Heart right ventricle (tissue), 16 donors: ENCODE measurements around the gene LRRC15. TPM values are rescaled to one million over a fixed set of nuclear protein-coding genes. Genes with fewer than 3 reads are reported as not detected.

Experiments
- ATAC-seq, 8 donors: fragments of 200-7000 bp; cut with Tn5 transposase; one replicate each; pipeline ENCODE4 v1.9.1; 2020; ENCODE audit warnings: mild to moderate bottlenecking in 8 of 8, moderate library complexity in 8 of 8, moderate number of reproducible peaks in 1 of 8
- DNase-seq, 2 donors: peaks; one replicate each; pipeline ENCODE4 v3.0.0-alpha.2; 2020
- H3K27ac ChIP-seq, 10 donors: fragments of 200-600 bp; sonication (generic) in 2 of 10; one replicate each; pipeline versions ENCODE4 v1.5.0 to v1.8.0; 2020 to 2022; ENCODE audit warnings: mild to moderate bottlenecking in 3 of 10
- H3K27me3 ChIP-seq, 7 donors: fragments of 200-600 bp; one replicate each; pipeline ENCODE4 v1.8.0; 2021 to 2022; ENCODE audit warnings: mild to moderate bottlenecking in 2 of 7
- H3K36me3 ChIP-seq, 9 donors: fragments of 200-600 bp; sonication (generic) in 1 of 9; one replicate each; pipeline versions ENCODE4 v1.5.0 to v1.8.0; 2020 to 2022; ENCODE audit warnings: mild to moderate bottlenecking in 2 of 9
- H3K4me1 ChIP-seq, 9 donors: fragments of 200-600 bp; sonication (generic) in 1 of 9; one replicate each; pipeline versions ENCODE4 v1.5.0 to v1.8.0; 2020 to 2022; ENCODE audit warnings: mild to moderate bottlenecking in 4 of 9
- H3K4me3 ChIP-seq, 10 donors: fragments of 200-600 bp; sonication (generic) in 2 of 10; one replicate each; pipeline versions ENCODE4 v1.5.0 to v1.8.0; 2020 to 2022; ENCODE audit warnings: mild to moderate bottlenecking in 7 of 10, moderate library complexity in 2 of 10
- H3K9me3 ChIP-seq, 11 donors: fragments of 200-600 bp in 10 of 11; sonication (generic) in 2 of 11; one replicate each; pipeline versions ENCODE4 v1.5.0 to v1.8.0; 2013 to 2022; ENCODE audit warnings: mild to moderate bottlenecking in 2 of 11, control low read depth in 1 of 11, moderate library complexity in 1 of 11
- CTCF ChIP-seq, 9 donors: fragments of 200-600 bp; sonication (generic) in 2 of 9; IDR thresholded peaks; one replicate each; pipeline versions ENCODE4 v1.5.0 to v1.8.0; 2021 to 2022; ENCODE audit warnings: antibody characterized with exemption in 9 of 9, mild to moderate bottlenecking in 5 of 9, moderate library complexity in 1 of 9
- WGBS, 2 donors: extraction: QIAGEN DNeasy Blood & Tissue Kit; methylation state at CpG; one replicate each; pipeline ENCODE4 v1.1.7; 2013; ENCODE audit warnings: inconsistent platforms in 1 of 2; 5-methylcytosine and 5-hydroxymethylcytosine counted together
- intact Hi-C, 10 donors: fragments of 100-400 bp; cut with DNase I; formaldehyde crosslinking; loops; one replicate each; pipeline versions ENCODE4 v1.11.1 to v1.14.2; 2022
- polyA plus RNA-seq, 2 donors: library from polyadenylated mRNA; stranded (reverse); fragments of 200-250 nt; gene quantifications; one replicate each; pipeline ENCODE4 v1.2.3, GENCODE V29; 2013
- total RNA-seq, 10 donors: library from RNA; stranded (reverse); fragmentation: NEBNext Ultra II Directional in 3 of 10; extraction: Animal tissue kit (Norgen Biotek cat#: 25700) in 3 of 10; gene quantifications; one replicate each; pipeline versions ENCODE4 v1.2.1 to v1.2.4, GENCODE V29; 2021 to 2023
- donor health status: Arrhythmogenic right ventricular cardiomyopathy.
- donor health status: ischemic (EF 13 %, LVEDD 7.1; RV severe dilation, severe dysfunction).
- donor health status: healthy with polysubstance abuse.
- donor health status: DM: no; HTN: yes; CAD: no.
- donor health status: DM: no; HTN: no; CAD: no.
- donor health status: ischemic (EF 25% LVEDD 6.9; RV normal size, moderate dysfunction).
- donor health status: ischemic (EF 25% LVEDD 5.7; RV mildly dilated, moderate dysfunction).
- donor health status: healthy.
- donor health status: DM: yes; HTN: yes; CAD: no.
- donor health status: Ischemic cardiomyopathy.
- donor health status: ischemic (EF 35%, LVEDD 5.7; RV mildly dilated, moderate dysfunction).
- donor health status: nonischemic (EF 11% LVEDD 7.7; RV severe dilation, severe dysfunction).
- donor health status: DM: yes; HTN: yes; CAD: no.
- donor health status: PGD.
- donor health status: ischemic (EF 29% LVEDD 5.4; RV normal size, mild dysfunction).
- donor health status: nonischemic (EF 23%, LVEDD 6.1; RV moderate dilation, normal function).

Gene LRRC15
- total and polyA plus RNA-seq, 12 donors = 0.05 to 0.81 (median 0.21) TPM; not detected in 1

GRCh38 chr3:194351952-194352536 lies 17.5 kb downstream of the LRRC15 start:
- intact Hi-C loops = no loop called here
- Histone ChIP-seq H3K27me3 (peaks cover 0 to 8% (median 0%) of the 10 kb centered on the region in 7 donors), H3K4me1 (no peaks in the 10 kb centered on the region), H3K36me3 (no peaks in the 10 kb centered on the region), H3K4me3 (no peak overlapping the region), H3K9me3 (no peaks in the 10 kb centered on the region), H3K27ac (no peak overlapping the region)
- no peak for TF ChIP-seq CTCF (IDR thresholded peaks at IDR 0.05)
- no peak for DNase-seq
- WGBS, 2 donors = 90 to 94% methylated on average over 14 of the region's 14 CpGs
- ATAC-seq = peak in 2 of 8 donors; percentile 23 to 40

- no peak for TF ChIP-seq CTCF (IDR thresholded peaks at IDR 0.05)
- ATAC-seq = peak in 4 of 8 donors; percentile 12 to 35 (median 29)
- intact Hi-C loops = no loop called here
- DNase-seq = no peak
- H3K27ac ChIP-seq = no peak within 1 kb of the TSS
- H3K36me3 ChIP-seq = no peaks in the 10 kb centered on the region
- no peaks in the 10 kb centered on the region for H3K9me3 ChIP-seq
- H3K4me3 ChIP-seq = no peak within 1 kb of the TSS
- H3K4me1 ChIP-seq = no peaks in the 10 kb centered on the region
- peaks cover 0 to 1% (median 0%) of the 10 kb centered on the region in 7 donors for H3K27me3 ChIP-seq
- 89 to 90% methylated on average over 24 of the region's 24 CpGs for WGBS, 2 donors
Measured at GRCh38 chr3:194351080-194351672, 18.4 kb downstream of the LRRC15 start, which contains the start of gene CPN2. Gene CPN2, minus strand, starts transcription at chr3:194351328. Its CDS starts 8,626 bp downstream, at chr3:194342702.

- WGBS, 2 donors = 65 to 85% methylated on average over 3 of the region's 3 CpGs
- intact Hi-C loops = no loop called here
- DNase-seq = no peak
- Histone ChIP-seq H3K36me3 (no peaks in the 10 kb centered on the region), H3K27me3 (peaks cover 0 to 4% (median 0%) of the 10 kb centered on the region in 7 donors), H3K27ac (no peak overlapping the region), H3K4me3 (no peak overlapping the region), H3K4me1 (no peaks in the 10 kb centered on the region), H3K9me3 (no peaks in the 10 kb centered on the region)
- no peak for TF ChIP-seq CTCF (IDR thresholded peaks at IDR 0.05)
- ATAC-seq = no peak
Measured at GRCh38 chr3:194350726-194351071, 18.8 kb downstream of the LRRC15 start.

GRCh38 chr3:194348354-194348753 lies 21.2 kb downstream of the LRRC15 start:
- no peaks in the 10 kb centered on the region for H3K9me3 ChIP-seq
- DNase-seq = no peak
- TF ChIP-seq CTCF (IDR thresholded peaks at IDR 0.05) = no peak
- WGBS, 2 donors = 84 to 86% methylated on average over 6 of the region's 6 CpGs
- intact Hi-C loops = loop anchor here in 1 of 10 donors (10.0 kb wide), 1 partner anchor 684 kb away; no protein-coding TSS in a partner anchor
- H3K4me3 ChIP-seq = no peak overlapping the region
- no peak for ATAC-seq
- peaks cover 0 to 14% (median 2%) of the 10 kb centered on the region in 7 donors for H3K27me3 ChIP-seq
- H3K4me1 ChIP-seq = peaks cover 0 to 5% (median 0%) of the 10 kb centered on the region in 9 donors
- H3K36me3 ChIP-seq = no peaks in the 10 kb centered on the region
- H3K27ac ChIP-seq = no peak overlapping the region
